ENCODE measurements around the gene AGBL5. TPM values are rescaled to one million over a fixed set of nuclear protein-coding genes. Genes with fewer than 3 reads are reported as not detected.

The AGBL5 gene
- total and polyA plus RNA-seq, 2 of the 13 experiments (the other 11 are each of a cell fraction or from before 2014, with no cell fraction given): 55.9 to 73.3 TPM

GRCh38 chr2:27095745-27096651, 44.5 kb downstream of the AGBL5 start (continued):
- TF ChIP-seq ZNF816 (CRISPR knock-in tag; IDR thresholded peaks at IDR 0.05; ENCODE audit: borderline replicate concordance) (peak; percentile 74; the same call in 1 of the 2 replicates), JDP2 (CRISPR knock-in tag; IDR thresholded peaks at IDR 0.05; ENCODE audit: borderline replicate concordance) (no peak), ETV6 (CRISPR knock-in tag; conservative IDR thresholded peaks at IDR 0.05) (peak; percentile 47; the same call in 1 of the 2 replicates), POLR2A (IDR thresholded peaks at IDR 0.05; ENCODE audit: insufficient read depth in 1 of 2, low read depth in 2 of 2, low read length in 2 of 2) (0 out of 4 replicates have a peak, but pooled peaks of 1 of the 2 experiments have one; percentile 30), ZNF460 (CRISPR knock-in tag; IDR thresholded peaks at IDR 0.05; ENCODE audit: borderline replicate concordance) (no peak), ZSCAN31 (CRISPR knock-in tag; IDR thresholded peaks at IDR 0.05; ENCODE audit: low read depth) (no peak; the same call in 1 of the 2 replicates), TFE3 (CRISPR knock-in tag; IDR thresholded peaks at IDR 0.05) (peak; percentile 96), ELF1 (CRISPR knock-in tag; IDR thresholded peaks at IDR 0.05) (peak; percentile 32; the same call in 1 of the 2 replicates), ZNF382 (CRISPR knock-in tag; IDR thresholded peaks at IDR 0.05; ENCODE audit: borderline replicate concordance) (no peak), MZF1 (CRISPR knock-in tag; IDR thresholded peaks at IDR 0.05; ENCODE audit: borderline replicate concordance) (no peak; the same call in 1 of the 2 replicates), ZNF772 (CRISPR knock-in tag; IDR thresholded peaks at IDR 0.05) (peak; percentile 88), SKI (IDR thresholded peaks at IDR 0.05; ENCODE audit: partially characterized antibody) (peak; percentile 28), ZNF547 (CRISPR knock-in tag; IDR thresholded peaks at IDR 0.05) (peak; percentile 82), MTF1 (CRISPR knock-in tag; IDR thresholded peaks at IDR 0.05) (peak; percentile 34; the same call in 1 of the 2 replicates), ZMYM2 (CRISPR knock-in tag; IDR thresholded peaks at IDR 0.05) (peak; percentile 77), ZEB1 (IDR thresholded peaks at IDR 0.05; ENCODE audit: insufficient replicate concordance, low read depth) (peak; percentile 88), ZNF441 (CRISPR knock-in tag; IDR thresholded peaks at IDR 0.05; ENCODE audit: borderline replicate concordance) (peak; percentile 52), PAF1 (CRISPR knock-in tag; IDR thresholded peaks at IDR 0.05) (no peak), CC2D1A (CRISPR knock-in tag; IDR thresholded peaks at IDR 0.05) (no peak), ZNF543 (CRISPR knock-in tag; IDR thresholded peaks at IDR 0.05) (peak; percentile 53; the same call in 1 of the 2 replicates), ZNF563 (CRISPR knock-in tag; IDR thresholded peaks at IDR 0.05) (0 out of 2 replicates have a peak, but pooled peaks have one; percentile 27), ZNF446 (CRISPR knock-in tag; IDR thresholded peaks at IDR 0.05) (no peak), ZNF34 (CRISPR knock-in tag; IDR thresholded peaks at IDR 0.05; ENCODE audit: borderline replicate concordance) (no peak; the same call in 1 of the 2 replicates), FOXC1 (CRISPR knock-in tag; IDR thresholded peaks at IDR 0.05; ENCODE audit: borderline replicate concordance) (peak; percentile 97), ZNF263 (CRISPR knock-in tag; IDR thresholded peaks at IDR 0.05) (peak; percentile 88), SRY (CRISPR knock-in tag; IDR thresholded peaks at IDR 0.05) (peak; percentile 63; the same call in 1 of the 2 replicates)
- TF ChIP-seq, protein P1, sequence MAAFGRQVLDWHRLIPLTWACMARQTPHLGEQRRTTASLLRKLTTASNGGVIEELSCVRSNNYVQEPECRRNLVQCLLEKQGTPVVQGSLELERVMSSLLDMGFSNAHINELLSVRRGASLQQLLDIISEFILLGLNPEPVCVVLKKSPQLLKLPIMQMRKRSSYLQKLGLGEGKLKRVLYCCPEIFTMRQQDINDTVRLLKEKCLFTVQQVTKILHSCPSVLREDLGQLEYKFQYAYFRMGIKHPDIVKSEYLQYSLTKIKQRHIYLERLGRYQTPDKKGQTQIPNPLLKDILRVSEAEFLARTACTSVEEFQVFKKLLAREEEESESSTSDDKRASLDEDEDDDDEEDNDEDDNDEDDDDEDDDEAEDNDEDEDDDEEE (CRISPR knock-in tag; IDR thresholded peaks at IDR 0.05): peak; percentile 96; the same call in 1 of the 2 replicates
- TF ChIP-seq, protein P2, sequence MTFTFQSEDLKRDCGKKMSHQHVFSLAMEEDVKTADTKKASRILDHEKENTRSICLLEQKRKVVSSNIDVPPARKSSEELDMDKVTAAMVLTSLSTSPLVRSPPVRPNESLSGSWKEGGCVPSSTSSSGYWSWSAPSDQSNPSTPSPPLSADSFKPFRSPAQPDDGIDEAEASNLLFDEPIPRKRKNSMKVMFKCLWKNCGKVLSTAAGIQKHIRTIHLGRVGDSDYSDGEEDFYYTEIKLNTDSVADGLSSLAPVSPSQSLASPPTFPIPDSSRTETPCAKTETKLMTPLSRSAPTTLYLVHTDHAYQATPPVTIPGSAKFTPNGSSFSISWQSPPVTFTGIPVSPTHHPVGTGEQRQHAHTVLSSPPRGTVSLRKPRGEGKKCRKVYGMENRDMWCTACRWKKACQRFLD (CRISPR knock-in tag; IDR thresholded peaks at IDR 0.05; ENCODE audit: borderline replicate concordance): no peak; the same call in 1 of the 2 replicates

Data from HepG2 (cell line).